HG02884 (cell line): Measurements from ENCODE around the gene TOLLIP.
"Not testable (repeated sequence)": the region's sequence is repeated elsewhere in the genome, so short reads cannot be mapped to it uniquely, and the experiment has no call there.

Source experiments
- ATAC-seq: cut with Tn5 transposase; IDR thresholded peaks from one replicate; pipeline ENCODE4 v1.9.1; 2021; ENCODE audit warnings: mild to moderate bottlenecking, moderate library complexity; ENCODE audit not compliant: unreplicated experiment

Gene TOLLIP

DNA sequence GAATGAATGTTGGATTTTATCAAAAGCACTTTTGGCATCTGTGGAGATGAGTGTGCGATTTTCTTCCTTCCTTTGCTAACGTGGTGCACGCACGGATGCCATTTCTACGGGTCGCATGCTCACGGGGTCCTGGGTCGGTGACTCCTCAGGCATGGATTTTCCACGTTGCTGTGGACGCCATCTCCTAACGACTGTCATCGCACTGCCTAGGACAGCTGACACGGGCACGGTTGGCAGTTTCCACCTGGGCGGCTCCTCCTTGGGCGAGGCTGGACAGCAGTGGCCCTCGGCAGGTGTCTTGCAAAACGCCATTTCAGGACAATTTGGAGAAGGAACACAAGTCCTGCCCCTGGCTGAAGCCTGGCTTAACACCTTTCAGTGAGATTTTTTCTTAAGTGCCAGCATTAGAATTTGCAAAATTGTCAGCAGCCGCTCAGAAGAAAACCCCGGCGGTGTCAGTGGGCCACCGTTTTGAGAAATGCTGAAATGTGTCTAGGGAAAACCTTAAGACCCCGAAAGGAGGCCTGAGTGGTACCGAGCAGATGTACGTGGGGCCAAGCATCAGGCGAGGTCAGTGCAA lies 34.7 kb upstream of the TOLLIP start:
- no peak for ATAC-seq

- no peak for ATAC-seq
Measured at GRCh38 chr11:1343391-1344055, 34.1 kb upstream of the TOLLIP start.

DNA sequence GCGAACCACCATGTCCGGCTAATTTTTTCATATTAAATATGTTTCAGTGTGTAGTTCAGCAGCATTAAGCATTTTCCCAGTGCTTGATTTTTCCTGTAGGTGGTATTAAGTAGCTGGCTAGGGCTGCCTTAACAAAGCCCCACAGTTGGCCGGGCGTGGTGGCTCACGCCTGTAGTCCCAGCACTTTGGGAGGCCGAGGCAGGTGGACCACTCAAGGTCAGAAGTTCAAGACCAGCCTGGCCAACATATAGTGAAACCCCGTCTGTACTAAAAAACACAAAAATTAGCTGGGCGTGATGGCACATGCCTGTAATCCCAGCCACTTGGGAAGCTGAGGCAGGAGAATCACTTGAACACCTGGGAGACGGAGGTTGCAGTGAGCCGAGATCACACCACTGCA lies 33.5 kb upstream of the TOLLIP start:
- no peak for ATAC-seq

GRCh38 chr11:1341928-1342524 lies 32.6 kb upstream of the TOLLIP start:
- no peak for ATAC-seq

DNA sequence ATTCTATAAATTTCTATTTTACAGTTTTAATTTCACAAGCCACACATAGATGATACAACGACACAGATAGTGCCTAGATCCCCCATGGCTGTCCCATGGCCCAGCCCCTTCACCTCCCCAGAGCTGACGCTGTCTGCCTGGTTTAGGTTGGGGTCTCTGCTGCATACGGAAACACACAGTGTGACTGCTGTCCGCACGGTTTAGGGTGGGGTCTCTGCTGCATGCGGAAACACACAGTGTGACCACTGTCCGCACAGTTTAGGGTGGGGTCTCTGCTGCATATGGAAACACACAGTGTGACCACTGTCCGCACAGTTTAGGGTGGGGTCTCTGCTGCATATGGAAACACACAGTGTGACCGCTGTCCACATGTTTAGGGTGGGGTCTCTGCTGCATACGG lies 31.8 kb upstream of the TOLLIP start:
- ATAC-seq = not testable (repeated sequence)

- ATAC-seq = no peak
Measured at GRCh38 chr11:1340111-1340510, 30.7 kb upstream of the TOLLIP start.

DNA sequence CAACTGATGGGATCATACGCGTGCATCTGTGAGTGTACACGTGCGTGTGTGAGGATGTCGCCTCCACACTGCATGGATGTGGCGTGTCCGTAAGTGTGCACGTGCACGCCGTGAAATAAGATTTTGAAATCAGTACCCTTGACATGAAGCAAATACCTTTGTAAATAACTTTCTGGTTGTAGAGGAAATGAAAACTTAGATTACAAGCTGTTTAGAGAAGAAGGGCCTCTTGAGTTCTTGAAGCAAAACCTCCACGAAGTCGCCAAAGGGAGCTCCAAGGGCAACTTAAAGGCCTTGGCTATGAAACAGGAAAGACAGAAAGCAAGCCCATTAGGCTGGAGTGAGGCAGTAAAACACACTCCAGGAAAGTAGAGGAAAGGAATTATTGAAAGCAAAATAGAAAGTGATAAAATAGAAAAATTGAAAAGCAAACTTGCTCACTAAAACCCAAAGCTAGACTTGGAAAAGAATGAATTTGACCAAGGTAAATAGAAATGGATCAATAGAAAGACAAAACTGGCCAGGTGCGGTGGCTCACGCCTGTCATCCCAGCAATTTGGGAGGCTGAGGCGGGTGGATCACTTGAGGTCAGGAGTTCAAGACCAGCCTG lies 29.7 kb upstream of the TOLLIP start:
- ATAC-seq = no peak

DNA sequence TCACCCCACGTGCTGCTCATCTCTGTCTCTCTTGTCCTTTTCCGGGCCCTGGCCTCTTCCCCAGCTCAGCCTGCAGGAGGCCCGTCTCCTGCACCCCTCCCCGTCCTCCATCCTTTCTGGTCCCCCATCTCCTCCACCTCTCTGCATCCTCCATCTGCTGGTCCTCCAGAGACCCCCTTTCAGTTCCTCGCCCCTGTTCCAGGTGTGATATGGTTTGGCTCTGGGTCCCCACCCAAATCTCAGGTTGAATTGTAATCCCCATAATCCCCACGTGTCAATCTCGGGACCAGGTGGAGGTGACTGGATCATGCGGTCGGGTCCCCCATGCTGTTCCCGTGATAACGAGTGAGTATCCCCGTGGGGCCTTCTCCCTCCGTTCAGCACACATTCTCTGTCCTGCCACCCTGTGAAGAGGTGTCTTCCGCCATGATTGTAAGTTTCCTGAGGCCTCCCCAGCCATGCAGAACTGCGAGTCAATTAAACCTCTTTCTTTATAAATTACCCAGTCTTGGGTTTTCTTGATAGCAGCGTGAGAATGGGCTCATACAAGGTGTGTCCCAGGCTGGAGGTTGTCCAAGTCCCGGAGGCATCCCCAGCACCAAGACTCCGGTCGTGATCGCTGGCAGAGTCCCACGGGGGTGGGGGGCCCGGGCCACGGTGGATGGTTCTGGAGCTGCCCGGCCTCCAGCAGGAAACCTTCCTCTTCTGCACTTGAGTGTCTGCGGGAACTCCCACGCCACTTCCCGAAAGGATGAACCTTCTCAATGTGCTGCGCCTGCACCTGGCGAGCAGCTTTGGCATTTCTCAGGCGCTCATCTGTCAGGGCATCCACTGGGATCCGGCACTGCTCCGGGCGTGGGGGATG lies 29.0 kb upstream of the TOLLIP start:
- ATAC-seq = no peak

DNA sequence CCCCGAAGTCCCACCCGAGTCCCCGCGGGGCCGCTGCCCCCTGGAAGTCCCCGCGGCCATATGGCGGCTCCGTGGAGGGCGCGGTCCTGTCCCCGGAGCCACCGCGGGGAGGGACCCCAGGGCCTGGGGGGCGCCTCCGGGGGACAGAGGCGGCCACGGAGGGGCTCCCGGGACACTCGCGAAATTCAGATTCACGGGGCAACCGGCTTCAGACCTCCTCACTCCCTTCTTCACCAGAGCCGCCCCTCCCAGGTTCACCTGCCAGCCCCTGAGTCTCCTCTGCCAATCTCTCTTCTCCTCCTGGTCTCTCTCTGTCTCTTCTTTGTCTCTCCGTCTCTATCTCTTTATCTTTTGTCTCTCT lies 28.2 kb upstream of the TOLLIP start:
- no peak for ATAC-seq

- no peak for ATAC-seq
Measured at GRCh38 chr11:1336836-1337646, 27.6 kb upstream of the TOLLIP start.

DNA sequence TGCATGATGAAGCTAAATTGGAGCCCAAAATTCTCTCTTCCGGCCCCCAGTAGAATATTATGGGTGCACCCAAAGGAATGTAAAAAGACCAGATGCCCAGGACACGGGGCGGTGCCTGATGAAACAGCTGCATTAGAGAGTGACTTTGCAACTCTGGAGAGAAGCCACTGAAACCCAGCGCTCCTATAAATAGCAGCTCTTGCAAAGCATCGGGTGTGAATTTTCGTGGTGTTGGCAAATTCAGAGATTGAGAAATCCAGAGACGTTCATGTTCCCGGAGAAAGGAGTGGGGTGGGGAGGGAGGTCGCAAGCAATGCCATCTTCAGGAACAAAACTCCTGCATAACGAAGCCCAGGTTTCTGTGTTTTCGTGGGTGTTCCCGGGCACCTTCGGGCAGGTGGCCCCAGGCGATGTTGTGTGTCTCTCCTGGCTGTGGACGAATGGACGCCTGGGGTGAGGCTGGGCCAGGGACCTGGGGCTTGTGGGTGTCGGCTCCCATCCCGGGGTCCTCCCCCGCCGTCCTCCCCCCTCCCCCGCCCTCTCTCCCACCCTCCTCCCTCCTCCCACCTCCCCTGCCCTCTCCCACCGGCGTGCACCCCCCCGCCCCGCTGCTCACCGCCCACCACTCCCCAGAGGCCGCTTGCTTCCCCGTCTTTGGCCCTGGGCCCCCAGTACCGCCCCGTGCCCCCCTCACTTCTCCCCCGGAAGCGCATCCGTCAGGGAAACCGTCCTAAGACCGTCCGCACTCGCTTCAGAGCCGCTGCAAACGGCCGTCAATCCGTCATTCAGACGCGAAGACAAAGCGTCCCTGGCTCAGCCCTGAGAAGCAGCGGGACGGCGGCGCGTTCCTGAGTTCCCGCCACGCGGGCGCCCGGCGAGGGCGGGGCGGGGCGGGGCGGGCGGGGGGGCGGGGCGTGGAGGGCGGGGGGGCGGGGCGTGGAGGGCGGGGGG lies 26.7 kb upstream of the TOLLIP start:
- ATAC-seq = no peak

- no peak for ATAC-seq
Measured at GRCh38 chr11:1335264-1335810, 25.9 kb upstream of the TOLLIP start.

DNA sequence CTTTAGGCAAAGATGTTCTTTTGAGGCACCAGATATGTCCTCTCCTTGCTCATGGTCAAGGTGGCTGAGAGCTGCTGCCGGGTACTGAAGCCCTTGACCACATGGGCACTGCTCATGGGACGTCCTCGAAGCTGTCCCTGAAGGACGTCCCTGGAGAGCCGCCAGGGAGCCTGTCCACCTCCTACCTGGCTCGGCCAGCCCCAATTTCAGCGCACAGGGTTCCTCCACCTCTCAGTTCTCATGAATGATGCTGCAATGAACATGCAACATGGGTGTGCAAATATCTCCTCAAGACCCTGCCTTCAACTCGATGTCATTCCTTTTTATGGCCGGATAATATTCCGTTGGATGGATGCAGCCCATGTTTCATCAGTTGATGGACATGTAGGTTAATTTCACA lies 24.4 kb upstream of the TOLLIP start:
- no peak for ATAC-seq

GRCh38 chr11:1333091-1333772 lies 23.8 kb upstream of the TOLLIP start:
- ATAC-seq = no peak

DNA sequence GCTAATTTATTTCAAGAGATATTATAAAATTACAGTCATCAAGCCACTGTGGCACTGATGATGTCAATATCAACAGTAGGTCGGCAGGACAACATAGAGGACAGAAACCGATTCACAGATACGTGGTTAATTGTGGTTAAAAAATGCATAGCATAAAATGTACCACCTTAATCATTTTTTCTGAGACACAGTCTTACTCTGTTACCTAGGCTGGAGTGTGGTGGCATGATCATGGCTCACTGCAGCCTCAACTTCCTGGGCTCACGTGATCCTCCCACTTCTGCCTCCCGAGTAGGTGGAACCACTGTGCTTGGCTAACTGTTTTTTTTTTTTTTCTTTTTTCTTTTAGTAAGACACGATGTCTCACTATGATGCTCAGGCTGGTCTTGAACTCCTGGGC lies 21.0 kb upstream of the TOLLIP start:
- no peak for ATAC-seq

GRCh38 chr11:1327064-1327460 lies 17.6 kb upstream of the TOLLIP start:
- no peak for ATAC-seq

GRCh38 chr11:1326435-1327063 lies 17.1 kb upstream of the TOLLIP start:
- ATAC-seq = no peak

DNA sequence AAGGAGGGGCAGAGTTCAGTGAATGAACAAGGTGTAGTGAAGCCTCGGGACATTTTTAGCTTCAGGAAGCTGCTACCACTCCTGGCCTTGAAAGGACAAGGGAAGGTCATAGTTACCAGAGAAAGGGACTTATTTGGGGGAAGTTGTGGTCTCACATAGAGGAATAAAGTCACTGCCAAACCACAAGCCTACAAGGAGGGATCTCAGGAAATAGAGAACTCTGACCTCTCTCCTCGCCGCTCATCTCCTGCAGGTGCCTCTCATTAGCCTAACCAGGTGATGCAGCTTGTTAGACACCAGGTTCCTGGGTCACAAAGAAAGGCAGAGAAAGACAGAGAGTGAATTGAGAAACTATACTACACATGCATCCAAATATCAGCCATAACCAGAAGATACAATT lies 14.3 kb upstream of the TOLLIP start:
- ATAC-seq = no peak
